ENCODE measurements around the gene CAPN7. TPM values are rescaled to one million over a fixed set of nuclear protein-coding genes. Genes with fewer than 3 reads are reported as not detected.

The CAPN7 gene
- total and polyA plus RNA-seq, 12 donors, result 8.9 to 38.0 (median 26.4) TPM

- peaks cover 0 to 4% (median 0%) of the 10 kb centered on the region in 9 donors for H3K36me3 ChIP-seq
- 73 to 75% methylated on average over 13 of the region's 13 CpGs for WGBS, 2 donors
- intact Hi-C loops (cut with DNase I), result loop anchor here in 1 of 10 donors (5.0 kb wide), 1 partner anchor 39 kb away; no protein-coding TSS in a partner anchor
- no peak overlapping the region for H3K4me3 ChIP-seq
- ATAC-seq (peak in 1 of 8 donors; percentile 22), DNase-seq (no peak)
- H3K4me1 ChIP-seq, result peaks cover 0 to 47% (median 0%) of the 10 kb centered on the region in 9 donors
- no peak overlapping the region for H3K27ac ChIP-seq
- H3K9me3 ChIP-seq, result no peaks in the 10 kb centered on the region
- TF ChIP-seq, protein P1, sequence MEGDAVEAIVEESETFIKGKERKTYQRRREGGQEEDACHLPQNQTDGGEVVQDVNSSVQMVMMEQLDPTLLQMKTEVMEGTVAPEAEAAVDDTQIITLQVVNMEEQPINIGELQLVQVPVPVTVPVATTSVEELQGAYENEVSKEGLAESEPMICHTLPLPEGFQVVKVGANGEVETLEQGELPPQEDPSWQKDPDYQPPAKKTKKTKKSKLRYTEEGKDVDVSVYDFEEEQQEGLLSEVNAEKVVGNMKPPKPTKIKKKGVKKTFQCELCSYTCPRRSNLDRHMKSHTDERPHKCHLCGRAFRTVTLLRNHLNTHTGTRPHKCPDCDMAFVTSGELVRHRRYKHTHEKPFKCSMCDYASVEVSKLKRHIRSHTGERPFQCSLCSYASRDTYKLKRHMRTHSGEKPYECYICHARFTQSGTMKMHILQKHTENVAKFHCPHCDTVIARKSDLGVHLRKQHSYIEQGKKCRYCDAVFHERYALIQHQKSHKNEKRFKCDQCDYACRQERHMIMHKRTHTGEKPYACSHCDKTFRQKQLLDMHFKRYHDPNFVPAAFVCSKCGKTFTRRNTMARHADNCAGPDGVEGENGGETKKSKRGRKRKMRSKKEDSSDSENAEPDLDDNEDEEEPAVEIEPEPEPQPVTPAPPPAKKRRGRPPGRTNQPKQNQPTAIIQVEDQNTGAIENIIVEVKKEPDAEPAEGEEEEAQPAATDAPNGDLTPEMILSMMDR (IDR thresholded peaks at IDR 0.05), result no peak
- no peaks in the 10 kb centered on the region for H3K27me3 ChIP-seq
Measured at GRCh38 chr3:15277861-15278500, 71.9 kb downstream of the CAPN7 start.

GRCh38 chr3:15279205-15279604, 73.2 kb downstream of the CAPN7 start:
- H3K36me3 ChIP-seq, result peaks cover 0 to 9% (median 0%) of the 10 kb centered on the region in 9 donors
- 82% methylated on average over 4 of the region's 4 CpGs for WGBS, 2 donors
- TF ChIP-seq, protein P1 (IDR thresholded peaks at IDR 0.05), result no peak
- intact Hi-C loops (cut with DNase I), result loop anchor here in 1 of 10 donors (5.0 kb wide), 1 partner anchor 38 kb away; no protein-coding TSS in a partner anchor
- no peak overlapping the region for H3K4me3 ChIP-seq
- H3K4me1 ChIP-seq, result peaks cover 0 to 40% (median 3%) of the 10 kb centered on the region in 9 donors
- no peaks in the 10 kb centered on the region for H3K27me3 ChIP-seq
- H3K27ac ChIP-seq, result no peak overlapping the region
- ATAC-seq (no peak), DNase-seq (no peak)
- H3K9me3 ChIP-seq, result no peaks in the 10 kb centered on the region

- Histone ChIP-seq H3K9me3 (no peaks in the 10 kb centered on the region), H3K4me1 (peaks cover 0 to 41% (median 9%) of the 10 kb centered on the region in 9 donors), H3K27ac (no peak overlapping the region), H3K27me3 (no peaks in the 10 kb centered on the region), H3K36me3 (peaks cover 0 to 9% (median 0%) of the 10 kb centered on the region in 9 donors), H3K4me3 (no peak overlapping the region)
- intact Hi-C loops (cut with DNase I), result loop anchor here in 1 of 10 donors (5.0 kb wide), 1 partner anchor 37 kb away; no protein-coding TSS in a partner anchor
- TF ChIP-seq, protein P1 (IDR thresholded peaks at IDR 0.05), result no peak
- DNase-seq, result no peak
- no peak for ATAC-seq
- WGBS, 2 donors, result 84 to 88% methylated on average over 12 of the region's 12 CpGs
Measured at GRCh38 chr3:15279671-15280402, 73.8 kb downstream of the CAPN7 start.

- no peak overlapping the region for H3K27ac ChIP-seq
- ATAC-seq, result no peak
Measured at GRCh38 chr3:15280853-15281532, 74.9 kb downstream of the CAPN7 start.

More at GRCh38 chr3:15280853-15281532, 74.9 kb downstream of the CAPN7 start:
- peaks cover 0 to 19% (median 0%) of the 10 kb centered on the region in 9 donors for H3K36me3 ChIP-seq
- H3K27me3 ChIP-seq, result no peaks in the 10 kb centered on the region
- no peaks in the 10 kb centered on the region for H3K9me3 ChIP-seq
- TF ChIP-seq, protein P1 (IDR thresholded peaks at IDR 0.05), result no peak
- intact Hi-C loops (cut with DNase I), result no loop called here
- no peak for DNase-seq
- H3K4me1 ChIP-seq, result peaks cover 0 to 30% (median 10%) of the 10 kb centered on the region in 9 donors
- H3K4me3 ChIP-seq, result no peak overlapping the region
- 94 to 96% methylated on average over 10 of the region's 10 CpGs for WGBS, 2 donors
